Stimulated activated effector memory CD8-positive, alpha-beta T cell treated with anti-CD3 and anti-CD28 coated beads, Interleukin-12 subunit alpha, Interleukin-12 subunit beta, amount 100 ng/mL, for 72 hours (primary cell): ENCODE data around the gene PPP3R1.

Source experiments
- ATAC-seq: fragments of 150-1000 bp; cut with Tn5 transposase; 2 replicates; pipeline ENCODE4 v1.10.0; 2021
- DNase-seq, 2 donors: peaks; one replicate each; pipeline ENCODE4 v3.0.0; 2021 to 2022; ENCODE audit warnings: low spot score in 2 of 2
- H3K27ac Mint-ChIP-seq: one replicate; pipeline ENCODE4 v1.8.0; 2022; ENCODE audit warnings: mild to moderate bottlenecking, mixed read lengths
- H3K36me3 Mint-ChIP-seq: one replicate; pipeline ENCODE4 v1.8.0; 2022; ENCODE audit warnings: mild to moderate bottlenecking, mixed read lengths
- H3K4me1 Mint-ChIP-seq: one replicate; pipeline ENCODE4 v1.8.0; 2022; ENCODE audit warnings: mixed read lengths
- H3K4me3 Mint-ChIP-seq: one replicate; pipeline ENCODE4 v1.8.0; 2022; ENCODE audit warnings: mild to moderate bottlenecking, mixed read lengths
- H3K9me3 Mint-ChIP-seq: one replicate; pipeline ENCODE4 v1.8.0; 2022; ENCODE audit warnings: mixed read lengths

Gene PPP3R1

DNA sequence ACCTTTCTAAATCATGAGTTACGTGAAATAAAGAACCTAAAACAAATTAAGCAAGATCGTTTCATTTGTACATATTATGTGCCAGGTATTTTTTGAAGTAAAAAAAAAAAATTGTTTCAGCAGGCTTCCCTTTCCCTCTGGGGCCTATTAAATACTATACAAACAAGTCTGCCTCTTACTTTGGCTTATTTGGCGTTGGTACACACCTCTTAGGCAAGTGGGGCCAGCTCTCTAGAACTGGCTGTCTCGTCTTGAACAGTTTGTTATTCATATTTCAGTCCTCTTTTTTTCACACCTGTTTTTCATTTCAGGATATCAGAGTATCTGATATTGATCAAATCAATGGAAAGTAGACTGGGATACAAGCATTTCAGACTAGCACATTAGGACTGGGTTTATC lies 27.4 kb upstream of the PPP3R1 start:
- no peaks in the 10 kb centered on the region for H3K4me1 Mint-ChIP-seq
- H3K36me3 Mint-ChIP-seq: no peaks in the 10 kb centered on the region
- ATAC-seq: no peak
- no peak overlapping the region for H3K4me3 Mint-ChIP-seq
- H3K27ac Mint-ChIP-seq: no peak overlapping the region
- DNase-seq: no peak
- H3K9me3 Mint-ChIP-seq: no peaks in the 10 kb centered on the region

DNA sequence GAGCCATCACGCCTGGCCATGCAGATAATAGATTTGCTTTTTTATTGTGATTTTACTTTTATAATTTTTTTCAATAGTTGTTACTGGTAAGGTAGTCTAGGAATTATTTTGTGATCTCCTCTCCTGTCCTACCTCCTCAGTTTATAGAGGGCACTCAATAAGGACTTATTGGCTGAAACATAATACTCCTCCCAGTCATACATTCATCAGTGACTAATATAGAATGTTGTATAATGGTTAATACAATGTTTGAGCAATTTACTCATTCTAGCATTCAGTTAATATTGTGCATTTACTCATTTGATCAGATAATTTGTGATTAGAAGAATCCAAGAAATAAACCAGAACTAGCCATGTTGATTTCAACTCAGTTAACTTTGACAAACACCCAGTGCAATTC lies 25.8 kb upstream of the PPP3R1 start:
- H3K4me3 Mint-ChIP-seq: no peak overlapping the region
- no peaks in the 10 kb centered on the region for H3K9me3 Mint-ChIP-seq
- no peaks in the 10 kb centered on the region for H3K4me1 Mint-ChIP-seq

DNA sequence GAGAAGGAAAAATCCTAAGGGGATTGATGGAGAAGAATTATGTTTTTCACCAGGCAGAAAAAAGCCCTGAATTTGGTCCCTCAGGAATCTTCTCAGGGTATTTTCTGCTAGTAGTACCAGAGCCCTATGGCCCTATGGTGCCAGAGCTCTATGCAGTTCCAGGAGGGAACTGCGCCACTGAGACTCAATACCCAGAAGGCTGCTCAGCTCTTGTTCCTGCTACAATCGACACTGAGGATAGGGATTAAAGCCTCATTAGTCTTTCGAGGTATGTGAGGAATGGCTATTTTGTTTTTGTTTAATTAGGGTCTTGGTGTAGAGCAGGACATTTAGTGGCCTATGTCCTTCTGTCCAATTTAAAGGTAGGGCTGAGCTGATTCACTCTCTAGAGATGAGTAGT lies 21.7 kb upstream of the PPP3R1 start:
- H3K4me1 Mint-ChIP-seq: no peaks in the 10 kb centered on the region
- H3K27ac Mint-ChIP-seq: no peak overlapping the region
- ATAC-seq (no peak), DNase-seq (no peak)
- no peaks in the 10 kb centered on the region for H3K9me3 Mint-ChIP-seq
- H3K4me3 Mint-ChIP-seq: no peak overlapping the region
- no peaks in the 10 kb centered on the region for H3K36me3 Mint-ChIP-seq

More for the DNA sequence above, 25.8 kb upstream of the PPP3R1 start:
- DNase-seq: no peak
- Mint-ChIP-seq H3K36me3 (no peaks in the 10 kb centered on the region), H3K27ac (no peak overlapping the region)
- ATAC-seq: no peak

DNA sequence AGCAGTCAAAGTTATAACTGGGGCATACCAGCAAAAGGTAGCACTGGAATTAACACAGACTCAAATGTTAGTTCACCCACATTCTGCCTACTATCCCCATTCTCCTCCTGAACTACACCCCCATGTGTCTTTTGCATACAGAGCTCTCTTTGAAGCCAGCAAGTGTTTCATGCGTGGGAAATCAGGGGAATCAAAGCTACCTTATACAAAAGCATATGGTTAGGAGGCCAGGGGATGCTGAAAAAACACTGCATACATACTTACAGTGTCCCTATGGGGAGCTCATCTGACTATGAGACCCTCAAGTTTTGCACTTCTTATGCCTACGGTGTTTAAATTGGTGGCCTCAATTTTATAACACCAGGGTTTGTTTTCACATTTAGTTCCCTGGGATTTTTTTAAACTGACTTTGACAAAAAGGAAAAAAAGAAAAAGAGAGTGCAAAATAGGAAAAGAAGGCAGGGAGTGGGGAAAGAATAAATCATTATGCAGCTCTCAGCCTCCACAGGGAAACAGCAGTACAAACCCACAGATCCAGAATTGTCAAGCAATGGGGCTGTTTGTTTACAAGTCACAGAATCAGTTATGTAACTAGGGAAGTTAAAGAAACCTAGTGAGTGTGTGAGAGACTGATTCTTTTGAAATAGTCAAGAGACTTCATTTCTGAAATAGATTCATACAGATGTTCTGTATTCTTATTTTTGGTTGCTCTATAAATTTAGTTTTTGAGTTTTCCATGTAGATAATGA lies 20.1 kb upstream of the PPP3R1 start:
- Mint-ChIP-seq H3K4me1 (no peaks in the 10 kb centered on the region), H3K27ac (no peak overlapping the region), H3K4me3 (no peak overlapping the region), H3K9me3 (no peaks in the 10 kb centered on the region), H3K36me3 (no peaks in the 10 kb centered on the region)
- no peak for DNase-seq
- ATAC-seq: no peak

DNA sequence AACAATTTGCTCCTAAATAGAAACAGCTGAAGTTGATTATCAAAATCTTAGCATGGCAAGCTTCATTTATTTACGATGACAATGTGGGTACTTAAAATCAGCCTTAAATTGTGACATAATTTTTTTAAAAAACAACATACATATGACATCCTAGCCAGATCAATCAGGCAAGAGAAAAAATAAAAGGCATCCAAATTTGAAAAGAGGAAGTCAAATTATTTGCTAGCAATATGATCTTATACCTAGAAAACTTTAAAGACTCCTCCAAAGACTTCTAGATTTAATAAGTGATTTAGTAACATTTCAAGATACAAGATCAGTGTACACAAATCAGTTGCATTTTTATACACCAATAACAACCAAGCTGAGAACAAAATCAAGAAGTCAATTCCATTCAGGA lies 14.3 kb upstream of the PPP3R1 start:
- Mint-ChIP-seq H3K27ac (no peak overlapping the region), H3K36me3 (no peaks in the 10 kb centered on the region), H3K4me3 (no peak overlapping the region), H3K9me3 (no peaks in the 10 kb centered on the region), H3K4me1 (no peaks in the 10 kb centered on the region)
- ATAC-seq (no peak), DNase-seq (no peak)

DNA sequence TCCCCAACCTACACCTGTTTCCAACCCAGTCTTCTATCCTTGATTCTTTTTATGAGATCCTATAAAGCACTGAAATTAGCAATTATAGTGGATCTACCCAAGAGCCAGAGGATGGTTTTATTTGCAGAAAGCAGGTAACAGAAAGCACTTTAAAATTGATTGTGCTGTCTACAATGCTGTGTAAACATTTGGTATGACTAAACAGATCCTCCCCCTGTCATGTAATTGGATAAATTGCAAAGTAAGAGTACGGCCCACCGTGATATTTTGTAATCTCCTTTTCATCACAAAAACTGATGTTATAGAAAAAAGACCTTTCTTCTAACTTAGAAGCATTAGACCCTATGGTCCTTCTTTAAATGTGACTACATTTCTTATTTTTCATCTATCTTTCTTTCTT lies 11.3 kb upstream of the PPP3R1 start:
- DNase-seq: no peak
- no peaks in the 10 kb centered on the region for H3K4me1 Mint-ChIP-seq
- H3K9me3 Mint-ChIP-seq: no peaks in the 10 kb centered on the region
- ATAC-seq: no peak
- no peak overlapping the region for H3K27ac Mint-ChIP-seq
- no peak overlapping the region for H3K4me3 Mint-ChIP-seq
- H3K36me3 Mint-ChIP-seq: no peaks in the 10 kb centered on the region

DNA sequence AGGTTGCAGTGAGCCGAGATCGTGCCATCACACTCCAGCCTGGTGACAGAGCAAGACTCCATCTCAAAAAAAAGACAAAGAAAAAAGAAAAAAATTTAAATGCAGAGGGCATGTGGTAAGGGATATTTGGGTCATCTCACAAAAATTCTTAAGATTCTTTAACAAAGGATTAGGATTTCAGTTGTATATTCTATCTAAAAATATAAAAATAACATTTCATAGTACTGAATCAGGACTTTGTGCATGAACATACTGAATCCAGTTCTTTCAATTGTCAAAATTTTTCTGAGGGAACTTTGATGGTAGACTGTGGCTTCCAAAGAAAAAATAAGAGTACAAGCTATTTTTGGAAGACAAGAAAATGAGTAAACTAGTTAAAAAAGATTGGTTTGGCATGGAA lies 6.5 kb upstream of the PPP3R1 start:
- ATAC-seq (no peak), DNase-seq (no peak)
- no peaks in the 10 kb centered on the region for H3K9me3 Mint-ChIP-seq

DNA sequence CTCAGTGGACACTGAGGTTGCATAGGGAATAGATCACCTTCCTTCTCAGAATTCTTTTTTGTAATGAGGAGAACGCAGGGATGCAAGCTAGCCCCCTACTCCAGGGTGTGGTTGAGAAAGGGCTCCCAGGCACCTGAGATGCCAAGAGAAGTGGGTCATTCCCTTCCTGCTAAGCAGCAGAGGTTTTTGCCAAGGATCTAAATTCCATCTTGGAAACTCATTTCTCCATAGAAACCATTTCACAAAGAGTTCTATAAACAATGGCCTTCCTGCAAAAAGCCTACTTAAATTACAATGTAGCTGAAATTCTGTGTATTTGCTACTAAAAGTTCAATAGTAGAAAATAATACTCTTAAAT lies 3.7 kb upstream of the PPP3R1 start:
- Mint-ChIP-seq H3K4me1 (peaks cover 18% of the 10 kb centered on the region), H3K9me3 (no peaks in the 10 kb centered on the region), H3K36me3 (peaks cover 10% of the 10 kb centered on the region), H3K4me3 (no peak overlapping the region), H3K27ac (no peak overlapping the region)
- DNase-seq: no peak
- no peak for ATAC-seq

More for the DNA sequence above, 6.5 kb upstream of the PPP3R1 start:
- Mint-ChIP-seq H3K4me1 (peaks cover 14% of the 10 kb centered on the region), H3K4me3 (no peak overlapping the region), H3K36me3 (no peaks in the 10 kb centered on the region), H3K27ac (no peak overlapping the region)

DNA sequence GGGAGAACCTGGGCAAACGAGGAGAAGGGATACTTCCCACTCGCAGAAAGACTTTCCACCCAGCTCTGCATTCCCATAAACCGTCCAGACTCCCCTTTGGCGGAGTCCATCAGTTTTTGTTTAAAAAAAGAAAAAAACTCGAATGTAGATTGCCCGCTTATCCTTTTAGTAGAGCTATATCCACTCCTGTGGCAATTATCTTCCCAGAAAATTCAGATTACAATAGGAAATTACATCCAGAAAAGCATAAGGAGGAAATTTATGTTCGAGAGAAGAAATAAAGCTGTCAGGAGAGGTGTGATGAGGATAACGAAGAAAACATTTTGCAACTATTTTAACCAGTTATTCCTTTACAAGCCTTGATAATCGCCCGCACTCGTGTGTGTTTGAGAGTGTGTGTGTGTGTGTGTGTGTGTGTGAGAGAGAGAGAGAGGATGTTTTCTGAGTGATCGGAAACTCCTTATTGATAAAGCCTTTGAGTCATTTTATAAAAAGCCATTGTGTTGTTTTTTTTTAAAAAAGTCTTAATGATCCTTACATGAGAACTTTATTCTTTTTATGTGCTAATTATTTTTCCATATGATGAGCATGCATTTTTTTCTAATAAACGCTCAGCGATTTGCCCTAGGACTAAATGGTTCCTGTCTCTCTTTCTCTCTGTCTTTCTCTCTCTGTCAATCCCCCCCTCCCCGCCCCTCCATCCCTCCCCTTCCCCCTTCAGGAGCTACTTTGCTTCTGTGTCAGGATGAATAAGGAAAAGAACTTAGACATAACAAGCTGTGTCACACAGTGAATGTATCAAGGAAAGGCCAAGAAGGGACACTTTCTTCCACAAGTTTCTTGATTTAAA lies 1.1 kb upstream of the PPP3R1 start:
- Mint-ChIP-seq H3K4me1 (peaks cover 31% of the 10 kb centered on the region), H3K36me3 (peaks cover 10% of the 10 kb centered on the region), H3K9me3 (no peaks in the 10 kb centered on the region), H3K4me3 (no peak overlapping the region), H3K27ac (peak overlapping the region; percentile 97)
- ATAC-seq (no peak), DNase-seq (no peak)

DNA sequence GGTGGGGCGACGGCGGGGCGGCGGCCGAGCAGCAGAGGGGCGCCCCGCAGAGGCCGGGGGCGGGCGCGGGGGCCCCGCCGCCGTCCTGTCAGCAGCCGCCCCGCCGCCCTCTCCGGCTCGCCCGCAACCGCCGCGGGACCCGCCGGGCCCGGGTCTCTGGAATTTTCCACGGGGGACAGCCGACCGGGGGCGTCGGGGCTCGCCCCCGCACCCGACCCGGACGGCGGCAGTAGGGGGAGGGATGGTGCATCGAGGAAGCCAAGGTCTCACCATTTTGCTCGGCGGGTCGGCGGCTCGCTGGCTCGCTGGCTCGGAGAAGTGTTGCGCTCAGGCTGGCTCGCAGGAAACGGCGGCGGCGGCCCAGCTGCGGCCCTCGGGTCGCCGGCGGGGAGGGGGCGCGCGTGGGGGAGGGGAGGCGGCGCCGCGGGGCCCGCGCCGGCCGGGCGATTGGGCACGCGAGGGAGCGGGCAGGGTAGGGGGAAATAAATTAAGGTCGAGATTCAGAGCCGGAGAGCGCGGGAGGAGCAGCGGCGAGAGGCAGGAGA lies 405 bp downstream of the PPP3R1 start:
- Mint-ChIP-seq H3K36me3 (peaks cover 10% of the 10 kb centered on the region), H3K4me1 (peaks cover 30% of the 10 kb centered on the region), H3K9me3 (no peaks in the 10 kb centered on the region), H3K4me3 (no peak overlapping the region), H3K27ac (peak overlapping the region; percentile 97)
- DNase-seq (peak in 1 of 2 donors; percentile 39), ATAC-seq (peak; percentile 27)

DNA sequence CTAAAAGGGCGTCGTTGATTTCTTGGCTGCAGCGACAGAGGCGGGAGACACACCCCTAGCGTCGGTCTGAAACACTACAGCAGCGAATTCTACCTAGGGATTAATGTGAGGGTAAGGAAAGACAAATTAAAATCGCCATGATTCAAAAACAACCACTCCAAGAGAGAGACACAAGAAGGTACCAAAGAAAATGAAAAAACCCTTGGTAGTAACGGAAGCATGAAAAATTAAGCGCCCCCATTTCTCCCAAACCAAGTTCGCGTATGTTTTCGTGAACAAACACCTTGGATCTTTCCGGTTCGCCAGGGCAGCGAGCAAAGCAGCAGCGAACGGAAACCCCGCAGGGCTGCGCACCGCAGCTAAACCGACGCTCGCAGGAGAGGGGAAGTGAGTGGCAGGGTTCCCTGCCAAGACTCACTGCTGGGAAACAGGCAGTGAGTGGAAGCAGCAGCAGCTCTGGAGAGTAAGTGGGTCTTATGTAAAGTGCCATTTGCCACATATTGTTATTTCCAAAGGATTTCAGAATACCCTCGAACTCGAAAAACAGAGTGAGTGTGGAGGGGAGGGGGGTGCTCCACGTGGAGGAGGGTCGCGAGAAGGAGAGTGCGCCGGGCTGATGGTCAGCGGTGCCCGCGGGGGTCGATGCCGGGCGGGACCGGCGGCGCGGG lies 1.0 kb downstream of the PPP3R1 start:
- ATAC-seq (peak; percentile 71), DNase-seq (peak; percentile 32 to 81)
- peaks cover 25% of the 10 kb centered on the region for H3K4me1 Mint-ChIP-seq
- H3K4me3 Mint-ChIP-seq: no peak overlapping the region
- H3K27ac Mint-ChIP-seq: peak overlapping the region; percentile 97
- peaks cover 10% of the 10 kb centered on the region for H3K36me3 Mint-ChIP-seq
- no peaks in the 10 kb centered on the region for H3K9me3 Mint-ChIP-seq

DNA sequence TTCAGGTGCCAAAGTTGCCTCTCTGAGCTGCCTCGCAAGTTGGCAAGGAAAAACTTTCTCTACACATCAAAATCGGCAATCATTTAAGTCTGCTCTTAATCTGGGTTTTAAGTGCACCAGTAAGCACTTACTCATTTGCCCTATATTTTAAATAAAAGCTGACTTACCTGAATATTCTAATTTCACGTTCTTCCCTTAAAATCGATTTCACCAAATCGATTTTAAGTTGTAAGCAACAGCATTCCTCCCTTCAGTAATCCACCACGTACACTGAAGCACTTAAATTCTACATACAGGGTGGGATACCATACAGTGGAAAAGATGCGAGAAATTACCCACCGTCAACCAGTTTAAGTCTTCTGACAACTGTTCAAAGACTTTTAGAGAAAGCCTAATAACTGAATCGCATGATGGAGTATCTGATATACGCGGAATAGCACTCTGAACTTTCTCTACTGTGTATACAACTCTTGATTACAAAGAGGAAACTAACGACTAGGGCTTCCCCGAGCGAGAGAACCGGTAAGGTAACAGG lies 1.6 kb downstream of the PPP3R1 start:
- peak overlapping the region; percentile 97 for H3K27ac Mint-ChIP-seq
- peaks cover 10% of the 10 kb centered on the region for H3K36me3 Mint-ChIP-seq
- H3K4me1 Mint-ChIP-seq: peaks cover 25% of the 10 kb centered on the region
- no peaks in the 10 kb centered on the region for H3K9me3 Mint-ChIP-seq
- DNase-seq (no peak), ATAC-seq (no peak)
- no peak overlapping the region for H3K4me3 Mint-ChIP-seq

DNA sequence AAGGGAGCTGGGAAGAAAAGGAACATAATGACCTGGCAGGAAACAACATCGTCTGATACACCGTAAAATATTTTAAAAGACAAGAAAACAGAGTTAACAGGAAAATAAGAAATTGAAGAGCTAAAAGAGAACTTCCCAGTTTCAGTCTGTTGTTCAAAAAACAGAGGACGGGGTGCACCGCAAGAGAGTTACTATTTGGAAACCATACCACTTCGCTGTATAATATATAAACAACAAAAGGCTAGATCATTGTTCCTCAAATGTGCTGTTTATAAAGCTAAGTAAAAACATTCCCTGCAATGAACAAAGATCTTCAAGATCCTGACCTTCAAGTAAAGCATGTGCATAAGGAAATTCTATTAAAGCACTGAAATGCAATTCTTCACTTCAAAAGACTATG lies 2.1 kb downstream of the PPP3R1 start:
- no peak for ATAC-seq
- Mint-ChIP-seq H3K9me3 (no peaks in the 10 kb centered on the region), H3K4me1 (peaks cover 25% of the 10 kb centered on the region), H3K27ac (peak overlapping the region; percentile 97), H3K36me3 (peaks cover 10% of the 10 kb centered on the region), H3K4me3 (no peak overlapping the region)
- no peak for DNase-seq

DNA sequence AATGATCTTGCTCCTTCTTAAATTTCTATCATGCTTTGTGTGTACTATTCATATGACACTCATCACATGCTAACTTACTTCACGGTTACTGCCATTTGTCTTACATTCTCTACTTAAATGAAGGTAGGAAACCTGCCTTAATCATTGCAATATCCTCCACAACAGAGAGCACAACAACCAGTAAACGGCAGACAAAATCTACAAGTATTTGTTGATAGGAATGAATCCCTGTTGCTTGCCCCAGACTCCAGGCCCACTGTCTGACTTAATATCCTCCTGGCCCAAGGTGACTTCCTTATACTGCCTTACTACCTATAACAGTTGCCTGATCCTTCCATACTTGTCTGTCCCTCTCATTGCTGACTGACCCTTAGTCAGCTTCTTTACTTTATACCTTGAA lies 3.5 kb downstream of the PPP3R1 start:
- H3K36me3 Mint-ChIP-seq: peaks cover 10% of the 10 kb centered on the region
- H3K27ac Mint-ChIP-seq: no peak overlapping the region
- DNase-seq (no peak), ATAC-seq (no peak)
- no peaks in the 10 kb centered on the region for H3K9me3 Mint-ChIP-seq
- H3K4me3 Mint-ChIP-seq: no peak overlapping the region
- H3K4me1 Mint-ChIP-seq: peaks cover 17% of the 10 kb centered on the region

DNA sequence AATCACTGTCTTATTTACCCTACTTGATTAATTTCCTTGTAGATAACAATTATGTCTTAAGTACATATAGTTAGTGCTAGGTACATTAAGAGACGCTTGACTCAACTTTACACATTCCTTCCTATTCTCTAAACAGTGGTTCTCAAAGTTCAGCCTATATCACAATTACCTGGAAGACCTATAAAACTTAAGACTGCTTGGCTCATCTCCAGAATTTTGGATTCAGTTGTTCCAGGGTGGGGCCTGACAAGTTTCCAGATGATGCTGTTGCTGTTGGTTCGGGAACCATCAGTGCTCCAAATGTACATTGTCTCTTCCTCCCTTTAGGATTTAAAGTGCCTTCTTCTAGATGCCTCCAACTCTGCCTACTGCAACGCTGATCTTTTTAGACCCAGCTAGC lies 4.0 kb downstream of the PPP3R1 start:
- peaks cover 17% of the 10 kb centered on the region for H3K4me1 Mint-ChIP-seq

More for the DNA sequence above, 4.0 kb downstream of the PPP3R1 start:
- H3K36me3 Mint-ChIP-seq: peaks cover 10% of the 10 kb centered on the region
- no peak overlapping the region for H3K27ac Mint-ChIP-seq
- DNase-seq (no peak), ATAC-seq (no peak)
- H3K4me3 Mint-ChIP-seq: no peak overlapping the region
- no peaks in the 10 kb centered on the region for H3K9me3 Mint-ChIP-seq
